Measurements from ENCODE around the gene LILRA6. TPM values are rescaled to one million over a fixed set of nuclear protein-coding genes. Genes with fewer than 3 reads are reported as not detected.
A peak's percentile ranks its signal among the peaks of the same experiment; 100 is the strongest.
"Not testable (repeated sequence)": the region's sequence is repeated elsewhere in the genome, so short reads cannot be mapped to it uniquely, and the experiment has no call there.

Gene LILRA6
- total RNA-seq, 2 donors from 2014 or later = not detected

GRCh38 chr19:54231077-54231931 lies 11.3 kb downstream of the LILRA6 start:
- WGBS, 2 donors = 10 to 19% methylated on average over 16 to 21 of the region's 21 CpGs
- no peak overlapping the region for H3K27ac ChIP-seq
- peak; percentile 98 for ATAC-seq
- H3K4me1 ChIP-seq = no peaks in the 10 kb centered on the region
- no peaks in the 10 kb centered on the region for H3K9me3 ChIP-seq
- no peak overlapping the region for H3K4me3 ChIP-seq
- DNase-seq = peak; percentile 89 to 92 (median 90)
- H3K27me3 ChIP-seq = no peaks in the 10 kb centered on the region
- intact Hi-C loops (cut with DNase I) = loop anchor here (5.0 kb wide), 1 partner anchor 64 kb away; no protein-coding TSS in a partner anchor
- TF ChIP-seq CTCF (IDR thresholded peaks at IDR 0.05) = peak; percentile 83 to 96 (median 92)
- no peak for TF ChIP-seq POLR2A (IDR thresholded peaks at IDR 0.05)
- H3K36me3 ChIP-seq (replicated peaks in 1 of 2; ENCODE audit: insufficient read depth in 1 of 2, low read depth in 2 of 2) = no peaks in the 10 kb centered on the region

- TF ChIP-seq POLR2A (IDR thresholded peaks at IDR 0.05) (no peak), CTCF (IDR thresholded peaks at IDR 0.05) (no peak)
- ATAC-seq = no peak
These were observed 12.6 kb downstream of the LILRA6 start for GRCh38 chr19:54230031-54230430.

GRCh38 chr19:54229146-54229545 lies 13.4 kb downstream of the LILRA6 start:
- Histone ChIP-seq H3K9me3 (no peaks in the 10 kb centered on the region), H3K36me3 (replicated peaks in 1 of 2; ENCODE audit: insufficient read depth in 1 of 2, low read depth in 2 of 2) (no peaks in the 10 kb centered on the region), H3K27ac (no peak overlapping the region), H3K27me3 (no peaks in the 10 kb centered on the region), H3K4me1 (no peaks in the 10 kb centered on the region), H3K4me3 (no peak overlapping the region)
- DNase-seq (no peak), ATAC-seq (no peak)
- WGBS, 2 donors = 67 to 72% methylated on average over 8 of the region's 8 CpGs
- no peak for TF ChIP-seq POLR2A (IDR thresholded peaks at IDR 0.05)
- no peak for TF ChIP-seq CTCF (IDR thresholded peaks at IDR 0.05)
- intact Hi-C loops (cut with DNase I) = no loop called here

More at GRCh38 chr19:54230031-54230430, 12.6 kb downstream of the LILRA6 start:
- intact Hi-C loops (cut with DNase I) = loop anchor here (5.0 kb wide), 1 partner anchor 63 kb away; no protein-coding TSS in a partner anchor
- Histone ChIP-seq H3K9me3 (no peaks in the 10 kb centered on the region), H3K36me3 (replicated peaks in 1 of 2; ENCODE audit: insufficient read depth in 1 of 2, low read depth in 2 of 2) (no peaks in the 10 kb centered on the region), H3K27ac (no peak overlapping the region), H3K27me3 (no peaks in the 10 kb centered on the region), H3K4me1 (no peaks in the 10 kb centered on the region), H3K4me3 (no peak overlapping the region)
- DNase-seq = no peak
- WGBS, 2 donors = 67 to 71% methylated on average over 7 of the region's 7 CpGs

- H3K4me1 ChIP-seq; H3K27me3 ChIP-seq; H3K36me3 ChIP-seq (replicated peaks in 1 of 2; ENCODE audit: insufficient read depth in 1 of 2, low read depth in 2 of 2); H3K9me3 ChIP-seq; H3K4me3 ChIP-seq; DNase-seq; ATAC-seq; H3K27ac ChIP-seq; intact Hi-C loops (cut with DNase I): not testable (repeated sequence)
- WGBS, 2 donors = 47 to 68% methylated on average over 9 to 10 of the region's 10 CpGs
These were observed 18.0 kb downstream of the LILRA6 start for GRCh38 chr19:54224619-54225018.

GRCh38 chr19:54223937-54224281 lies 18.7 kb downstream of the LILRA6 start:
- H3K4me1 ChIP-seq; H3K36me3 ChIP-seq (replicated peaks in 1 of 2; ENCODE audit: insufficient read depth in 1 of 2, low read depth in 2 of 2); ATAC-seq; DNase-seq; intact Hi-C loops (cut with DNase I); H3K9me3 ChIP-seq; H3K27ac ChIP-seq; H3K27me3 ChIP-seq; H3K4me3 ChIP-seq: not testable (repeated sequence)
- WGBS, 2 donors = 37 to 38% methylated on average over 5 of the region's 5 CpGs

- H3K4me1 ChIP-seq; DNase-seq; H3K36me3 ChIP-seq (replicated peaks in 1 of 2; ENCODE audit: insufficient read depth in 1 of 2, low read depth in 2 of 2); H3K4me3 ChIP-seq; intact Hi-C loops (cut with DNase I); H3K9me3 ChIP-seq; H3K27me3 ChIP-seq; H3K27ac ChIP-seq: not testable (repeated sequence)
- WGBS, 2 donors = 31 to 38% methylated on average over 11 to 14 of the region's 14 CpGs
- peak; percentile 23 for ATAC-seq
These were observed 19.2 kb downstream of the LILRA6 start for GRCh38 chr19:54223277-54223936.

All from body of pancreas (tissue), 4 donors.